Vagina (tissue), 2 donors: ENCODE measurements around the gene TBC1D16.

Experiments used
- CTCF ChIP-seq, 3 experiments: fragments of 450-650 bp in 2 of 3; fragments of 200-600 bp in 1 of 3; sonication (generic) in 1 of 3; IDR thresholded peaks; one replicate each; pipeline ENCODE4 v1.5.1; 2017 to 2019; ENCODE audit warnings: antibody characterized with exemption in 3 of 3, mild to moderate bottlenecking in 2 of 3, moderate library complexity in 2 of 3
- POLR2A ChIP-seq, 2 donors: fragments of 450-650 bp; IDR thresholded peaks; one replicate each; pipeline ENCODE4 v1.6.1; 2017; ENCODE audit warnings: antibody characterized with exemption in 2 of 2, mild to moderate bottlenecking in 2 of 2, moderate library complexity in 2 of 2

- no peak for TF ChIP-seq POLR2A (IDR thresholded peaks at IDR 0.05)
- no peak for TF ChIP-seq CTCF (IDR thresholded peaks at IDR 0.05)
These were observed 32.9 kb upstream of the TBC1D16 start for GRCh38 chr17:80068301-80069222.
